CD14-positive monocyte (primary cell): ENCODE measurements around the gene CREB3L4. TPM values are rescaled to one million over a fixed set of nuclear protein-coding genes. Genes with fewer than 3 reads are reported as not detected.

Source experiments
- DNase-seq, 3 donors: peaks; one replicate each; pipeline ENCODE4 v3.0.0-alpha.2; 2011 to 2022
- H2AFZ ChIP-seq: 2 replicates; pipeline ENCODE4 v1.6.0; 2012; ENCODE audit warnings: mild to moderate bottlenecking, low read depth, low read length, inconsistent platforms; ENCODE audit not compliant: insufficient read depth, poor library complexity, severe bottlenecking
- H3K27ac ChIP-seq, 2 donors: 1 replicate in 1 of 2; 2 replicates in 1 of 2; pipeline ENCODE4 v1.5.1; 2012 to 2013; ENCODE audit warnings: low read length in 2 of 2, control low read depth in 1 of 2, inconsistent platforms in 1 of 2, low read depth in 1 of 2, mild to moderate bottlenecking in 1 of 2
- H3K27me3 ChIP-seq, 2 donors: one replicate each; pipeline versions ENCODE4 v1.6.0 to v1.6.1; 2011 to 2013; ENCODE audit warnings: low read length in 2 of 2; ENCODE audit not compliant: control insufficient read depth in 2 of 2, insufficient read depth in 2 of 2
- H3K36me3 ChIP-seq, 2 donors: replicated peaks in 1 of 2; 1 replicate in 1 of 2; 2 replicates in 1 of 2; pipeline versions ENCODE4 v1.5.1 to v1.6.1; 2012 to 2013; ENCODE audit warnings: low read length in 2 of 2, control low read depth in 1 of 2, inconsistent platforms in 1 of 2, mild to moderate bottlenecking in 1 of 2; ENCODE audit not compliant: insufficient read depth in 2 of 2, control insufficient read depth in 1 of 2
- H3K4me1 ChIP-seq, 2 donors: 1 replicate in 1 of 2; 2 replicates in 1 of 2; pipeline versions ENCODE4 v1.5.1 to v1.6.1; 2012 to 2013; ENCODE audit warnings: low read length in 2 of 2, control low read depth in 1 of 2, inconsistent platforms in 1 of 2, mild to moderate bottlenecking in 1 of 2, moderate library complexity in 1 of 2; ENCODE audit not compliant: insufficient read depth in 2 of 2, control insufficient read depth in 1 of 2
- H3K4me2 ChIP-seq: replicated peaks from 2 replicates; pipeline ENCODE3; 2012; ENCODE audit warnings: low read length, moderate library complexity, mild to moderate bottlenecking; ENCODE audit not compliant: poor library complexity, severe bottlenecking; ENCODE audit errors: extremely low read depth
- H3K4me3 ChIP-seq, 3 experiments: fragments of 200-600 bp in 1 of 3; sonication (generic) in 1 of 3; replicated peaks in 1 of 3; 1 replicate in 2 of 3; 2 replicates in 1 of 3; pipeline ENCODE4 v1.5.1; 2011 to 2013; ENCODE audit warnings: low read length in 3 of 3, mild to moderate bottlenecking in 3 of 3, control low read depth in 2 of 3, low read depth in 2 of 3, inconsistent platforms in 1 of 3, moderate library complexity in 1 of 3
- H3K79me2 ChIP-seq: 2 replicates; pipeline ENCODE4 v1.6.0; 2012; ENCODE audit warnings: mild to moderate bottlenecking, control low read depth, inconsistent platforms, low read length, moderate library complexity; ENCODE audit not compliant: insufficient read depth
- H3K9ac ChIP-seq: 2 replicates; pipeline ENCODE4 v1.6.0; 2017; ENCODE audit warnings: low read length, mild to moderate bottlenecking; ENCODE audit not compliant: insufficient read depth, poor library complexity, severe bottlenecking
- H3K9me3 ChIP-seq, 2 donors: replicated peaks in 1 of 2; 1 replicate in 1 of 2; 2 replicates in 1 of 2; pipeline versions ENCODE4 v1.5.1 to v1.6.1; 2012 to 2013; ENCODE audit warnings: low read length in 2 of 2, control low read depth in 1 of 2; ENCODE audit not compliant: control insufficient read depth in 1 of 2, insufficient read depth in 1 of 2
- H4K20me1 ChIP-seq: 2 replicates; pipeline ENCODE4 v1.6.0; 2012; ENCODE audit warnings: mild to moderate bottlenecking, low read length, control low read depth, moderate library complexity; ENCODE audit not compliant: insufficient read depth
- H3K27ac Mint-ChIP-seq, 7 donors: one replicate each; pipeline ENCODE4 v1.8.0; 2020; ENCODE audit warnings: mild to moderate bottlenecking in 7 of 7, mixed read lengths in 7 of 7, moderate library complexity in 6 of 7, inconsistent platforms in 2 of 7
- H3K27me3 Mint-ChIP-seq, 3 donors: one replicate each; pipeline ENCODE4 v1.8.0; 2021 to 2022; ENCODE audit warnings: low read depth in 3 of 3, mild to moderate bottlenecking in 3 of 3, mixed read lengths in 3 of 3, moderate library complexity in 3 of 3, inconsistent platforms in 1 of 3
- H3K36me3 Mint-ChIP-seq, 2 donors: one replicate each; pipeline ENCODE4 v1.8.0; 2020; ENCODE audit warnings: mixed read lengths in 2 of 2, inconsistent platforms in 1 of 2, mild to moderate bottlenecking in 1 of 2
- H3K4me1 Mint-ChIP-seq: one replicate; pipeline ENCODE4 v1.8.0; 2020; ENCODE audit warnings: mild to moderate bottlenecking, mixed read lengths
- H3K4me3 Mint-ChIP-seq, 2 donors: one replicate each; pipeline ENCODE4 v1.8.0; 2020; ENCODE audit warnings: mild to moderate bottlenecking in 2 of 2, mixed read lengths in 2 of 2, moderate library complexity in 1 of 2
- H3K9me3 Mint-ChIP-seq, 7 donors: one replicate each; pipeline ENCODE4 v1.8.0; 2020 to 2022; ENCODE audit warnings: mixed read lengths in 7 of 7, mild to moderate bottlenecking in 6 of 7, moderate library complexity in 6 of 7, inconsistent platforms in 2 of 7
- CTCF ChIP-seq: fragments of 200-600 bp; IDR thresholded peaks from one replicate; pipeline ENCODE4 v1.8.0; 2022; ENCODE audit warnings: antibody characterized with exemption, mild to moderate bottlenecking
- WGBS: methylation state at CpG from one replicate; pipeline ENCODE4 v1.1.5; 2013; ENCODE audit warnings: missing lambda C conversion rate; ENCODE audit not compliant: insufficient coverage; 5-methylcytosine and 5-hydroxymethylcytosine counted together
- intact Hi-C, 2 donors: fragments of 100-400 bp; cut with micrococcal nuclease; formaldehyde crosslinking; loops; one replicate each; pipeline versions ENCODE4 v1.15.0 to v1.15.1; 2023
- polyA plus RNA-seq, 3 donors: library from polyadenylated mRNA; depleted of rRNA in 1 of 3; unstranded in 2 of 3; stranded (reverse) in 1 of 3; fragments of 300-500 nt in 2 of 3; fragments of >200 nt in 1 of 3; fragmentation: Illumina TruSeq in 2 of 3; gene quantifications; 1 replicate in 2 of 3; 2 replicates in 1 of 3; pipeline ENCODE4 v1.2.3, GENCODE V29; 2012 to 2021

Gene CREB3L4
- polyA plus RNA-seq, 3 donors, result 5.0 to 7.6 (median 6.8) TPM

DNA sequence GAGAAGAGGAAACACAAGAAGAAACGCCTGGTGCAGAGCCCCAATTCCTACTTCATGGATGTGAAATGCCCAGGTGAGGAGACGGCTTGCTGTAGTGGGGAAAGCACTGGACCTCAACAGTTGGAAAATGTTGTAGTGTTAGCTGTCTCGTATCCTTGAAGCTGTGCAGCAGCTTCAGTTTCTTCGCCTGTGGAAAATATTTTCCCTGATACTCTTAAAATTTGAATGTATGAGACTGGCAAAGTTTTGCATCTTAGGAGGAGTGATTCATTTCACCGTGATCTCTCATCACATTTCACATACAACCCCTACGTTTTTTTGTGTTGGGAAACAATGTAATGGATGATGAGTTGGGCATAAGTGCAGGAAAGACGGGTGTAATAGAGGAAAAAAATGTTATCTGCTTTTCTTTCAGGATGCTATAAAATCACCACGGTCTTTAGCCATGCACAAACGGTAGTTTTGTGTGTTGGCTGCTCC, 23.5 kb downstream of the CREB3L4 start:
- Mint-ChIP-seq H3K27ac (peak overlapping the region; percentile 98 to 100 (median 100)), H3K36me3 (peaks cover 25 to 44% of the 10 kb centered on the region in 2 donors), H3K4me3 (peak overlapping the region; percentile 91 to 97), H3K27me3 (peaks cover 0 to 2% (median 0%) of the 10 kb centered on the region in 3 donors), H3K9me3 (peaks cover 0 to 2% (median 0%) of the 10 kb centered on the region in 7 donors), H3K4me1 (peaks cover 30% of the 10 kb centered on the region)
- Histone ChIP-seq H3K4me3 (peak overlapping the region; percentile 90 to 97 (median 95)), H3K4me1 (peaks cover 24 to 37% of the 10 kb centered on the region in 2 donors), H3K79me2 (peaks cover 20% of the 10 kb centered on the region), H3K27ac (peak overlapping the region; percentile 85 to 100), H3K36me3 (peaks cover 16 to 40% of the 10 kb centered on the region in 2 donors), H3K27me3 (no peaks in the 10 kb centered on the region), H4K20me1 (no peaks in the 10 kb centered on the region), H3K4me2 (peak overlapping the region; percentile 88), H3K9me3 (no peaks in the 10 kb centered on the region), H3K9ac (peak overlapping the region; percentile 97), H2AFZ (peak overlapping the region; percentile 73)
- WGBS, result 10% methylated on average over 2 of the region's 9 CpGs
- intact Hi-C loops, result loop anchor here in 1 of 2 donors (5.0 kb wide), 1 partner anchor 281 kb away; the partner anchor contains the start of gene HAX1
- no peak for TF ChIP-seq CTCF
- DNase-seq, result peak; percentile 35 to 74 (median 35)

DNA sequence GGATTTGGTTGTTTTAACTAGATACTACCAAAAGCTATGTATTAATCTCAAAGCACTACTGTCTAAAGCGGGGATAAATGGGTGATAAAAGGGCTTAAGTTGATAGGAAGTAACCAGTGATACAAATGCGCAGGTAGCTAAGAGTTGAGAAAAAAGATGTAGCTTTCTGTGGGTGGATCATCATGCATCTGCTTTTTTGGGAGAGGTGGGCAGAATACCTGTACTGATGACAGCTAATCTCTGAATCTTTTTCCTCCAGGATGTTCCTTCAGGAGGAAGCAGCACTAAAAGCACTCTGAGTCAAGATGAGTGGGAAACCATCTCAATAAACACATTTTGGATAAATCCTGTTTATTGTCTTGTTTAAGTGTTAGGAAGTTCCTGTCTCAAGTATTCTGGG, 24.1 kb downstream of the CREB3L4 start:
- peaks cover 25 to 44% of the 10 kb centered on the region in 2 donors for H3K36me3 Mint-ChIP-seq
- H3K4me1 ChIP-seq, result peaks cover 18 to 31% of the 10 kb centered on the region in 2 donors
- peak overlapping the region in 1 of 2 donors; percentile 100 for H3K27ac ChIP-seq
- H4K20me1 ChIP-seq, result no peaks in the 10 kb centered on the region
- peaks cover 0 to 2% (median 0%) of the 10 kb centered on the region in 7 donors for H3K9me3 Mint-ChIP-seq
- H3K27me3 Mint-ChIP-seq, result peaks cover 0 to 2% (median 0%) of the 10 kb centered on the region in 3 donors
- H3K4me1 Mint-ChIP-seq, result peaks cover 25% of the 10 kb centered on the region
- H3K4me3 Mint-ChIP-seq, result peak overlapping the region; percentile 91 to 97
- intact Hi-C loops, result loop anchor here in 1 of 2 donors (5.0 kb wide), 1 partner anchor 280 kb away; the partner anchor contains the start of gene HAX1
- H3K4me2 ChIP-seq, result peak overlapping the region; percentile 88
- H3K79me2 ChIP-seq, result peaks cover 20% of the 10 kb centered on the region
- WGBS, result no CpG with 5 or more reads among the region's 2 CpGs
- peak overlapping the region in 1 of 3 experiments; percentile 97 for H3K4me3 ChIP-seq
- H2AFZ ChIP-seq, result no peak overlapping the region
- no peaks in the 10 kb centered on the region for H3K9me3 ChIP-seq
- peaks cover 16 to 40% of the 10 kb centered on the region in 2 donors for H3K36me3 ChIP-seq
- no peak overlapping the region for H3K9ac ChIP-seq
- H3K27ac Mint-ChIP-seq, result peak overlapping the region; percentile 98 to 100 (median 100)
- no peak for DNase-seq
- TF ChIP-seq CTCF, result no peak
- H3K27me3 ChIP-seq, result no peaks in the 10 kb centered on the region
